Caki2 (cell line): Measurements from ENCODE around the gene HAP1. TPM values are rescaled to one million over a fixed set of nuclear protein-coding genes. Genes with fewer than 3 reads are reported as not detected.
A peak's percentile ranks its signal among the peaks of the same experiment; 100 is the strongest.
"Not testable (repeated sequence)": the region's sequence is repeated elsewhere in the genome, so short reads cannot be mapped to it uniquely, and the experiment has no call there.

ENCODE experiments used
- DNase-seq: peaks from one replicate; pipeline ENCODE4 v3.0.0-alpha.2; 2015; ENCODE audit warnings: low read depth
- in situ Hi-C: cut with HindIII; loops from 2 replicates; pipeline ENCODE4 v1.10.0; 2016; ENCODE audit warnings: low sequenced_read_pairs, low pct_unique_long_range_greater_than_20kb, mixed read lengths
- total RNA-seq: library from RNA; depleted of rRNA; stranded (reverse); fragments of >200 nt; shearing (Covaris generic); gene quantifications from 2 replicates; pipeline ENCODE4 v1.2.3, GENCODE V29; 2014; ENCODE audit warnings: low replicate concordance; rRNA removed

Gene HAP1, protein sequence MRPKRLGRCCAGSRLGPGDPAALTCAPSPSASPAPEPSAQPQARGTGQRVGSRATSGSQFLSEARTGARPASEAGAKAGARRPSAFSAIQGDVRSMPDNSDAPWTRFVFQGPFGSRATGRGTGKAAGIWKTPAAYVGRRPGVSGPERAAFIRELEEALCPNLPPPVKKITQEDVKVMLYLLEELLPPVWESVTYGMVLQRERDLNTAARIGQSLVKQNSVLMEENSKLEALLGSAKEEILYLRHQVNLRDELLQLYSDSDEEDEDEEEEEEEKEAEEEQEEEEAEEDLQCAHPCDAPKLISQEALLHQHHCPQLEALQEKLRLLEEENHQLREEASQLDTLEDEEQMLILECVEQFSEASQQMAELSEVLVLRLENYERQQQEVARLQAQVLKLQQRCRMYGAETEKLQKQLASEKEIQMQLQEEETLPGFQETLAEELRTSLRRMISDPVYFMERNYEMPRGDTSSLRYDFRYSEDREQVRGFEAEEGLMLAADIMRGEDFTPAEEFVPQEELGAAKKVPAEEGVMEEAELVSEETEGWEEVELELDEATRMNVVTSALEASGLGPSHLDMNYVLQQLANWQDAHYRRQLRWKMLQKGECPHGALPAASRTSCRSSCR
- not detected in 2 replicates for total RNA-seq

DNA sequence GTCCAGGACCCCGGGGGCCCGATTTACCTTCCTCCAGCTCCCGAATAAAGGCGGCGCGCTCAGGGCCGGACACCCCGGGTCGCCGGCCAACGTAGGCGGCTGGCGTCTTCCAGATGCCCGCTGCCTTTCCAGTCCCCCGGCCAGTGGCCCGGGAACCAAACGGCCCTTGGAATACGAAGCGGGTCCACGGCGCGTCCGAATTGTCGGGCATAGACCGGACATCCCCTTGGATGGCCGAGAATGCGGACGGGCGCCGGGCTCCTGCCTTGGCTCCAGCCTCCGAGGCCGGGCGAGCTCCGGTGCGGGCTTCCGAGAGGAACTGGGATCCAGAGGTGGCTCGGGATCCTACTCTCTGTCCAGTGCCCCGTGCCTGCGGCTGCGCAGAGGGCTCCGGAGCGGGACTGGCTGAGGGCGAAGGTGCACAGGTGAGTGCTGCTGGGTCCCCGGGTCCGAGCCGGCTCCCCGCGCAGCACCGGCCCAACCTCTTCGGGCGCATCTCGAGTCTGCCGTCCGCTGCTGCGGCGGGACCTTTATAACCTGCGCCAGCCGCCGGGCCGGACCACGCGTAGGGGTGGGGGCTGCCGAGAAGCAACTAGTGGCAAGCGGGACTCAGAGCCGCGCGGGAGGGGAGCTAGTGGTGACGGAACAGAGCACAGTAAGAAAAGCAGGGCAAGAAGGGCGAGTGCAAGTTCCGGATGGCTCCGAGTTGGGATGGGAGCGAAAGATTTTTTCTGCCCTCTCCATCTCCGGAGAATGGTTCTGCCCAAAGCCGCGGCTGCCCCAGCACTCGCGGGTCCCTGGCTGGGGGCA, at the start of gene HAP1:
HAP1 (minus strand) TSS at position 505 of the 810 bp plus-strand sequence; CDS start at position 496, 9 bp downstream.
- DNase-seq, result no peak
- in situ Hi-C loops, result no loop called here

DNA sequence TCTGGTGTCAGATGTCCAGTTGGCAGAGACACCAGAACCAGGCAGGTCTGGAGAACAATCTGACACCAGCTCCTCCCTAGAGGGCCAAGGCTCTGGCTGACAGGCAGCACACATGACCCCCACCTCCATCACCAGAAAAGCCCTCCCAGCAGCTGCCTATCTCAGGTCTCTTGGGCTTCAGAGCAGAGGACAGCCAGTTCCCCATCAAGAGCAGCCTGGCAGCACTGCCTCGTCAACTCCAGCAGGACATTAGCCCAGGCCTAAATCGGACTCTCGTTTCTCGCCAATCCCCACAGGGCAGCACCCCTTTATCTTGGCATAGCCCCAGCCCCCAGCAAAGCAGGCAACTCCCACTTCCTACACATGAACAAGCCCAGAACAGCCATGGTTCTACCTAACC, 47.7 kb upstream of the HAP1 start:
- no peak for DNase-seq
- in situ Hi-C loops, result no loop called here

DNA sequence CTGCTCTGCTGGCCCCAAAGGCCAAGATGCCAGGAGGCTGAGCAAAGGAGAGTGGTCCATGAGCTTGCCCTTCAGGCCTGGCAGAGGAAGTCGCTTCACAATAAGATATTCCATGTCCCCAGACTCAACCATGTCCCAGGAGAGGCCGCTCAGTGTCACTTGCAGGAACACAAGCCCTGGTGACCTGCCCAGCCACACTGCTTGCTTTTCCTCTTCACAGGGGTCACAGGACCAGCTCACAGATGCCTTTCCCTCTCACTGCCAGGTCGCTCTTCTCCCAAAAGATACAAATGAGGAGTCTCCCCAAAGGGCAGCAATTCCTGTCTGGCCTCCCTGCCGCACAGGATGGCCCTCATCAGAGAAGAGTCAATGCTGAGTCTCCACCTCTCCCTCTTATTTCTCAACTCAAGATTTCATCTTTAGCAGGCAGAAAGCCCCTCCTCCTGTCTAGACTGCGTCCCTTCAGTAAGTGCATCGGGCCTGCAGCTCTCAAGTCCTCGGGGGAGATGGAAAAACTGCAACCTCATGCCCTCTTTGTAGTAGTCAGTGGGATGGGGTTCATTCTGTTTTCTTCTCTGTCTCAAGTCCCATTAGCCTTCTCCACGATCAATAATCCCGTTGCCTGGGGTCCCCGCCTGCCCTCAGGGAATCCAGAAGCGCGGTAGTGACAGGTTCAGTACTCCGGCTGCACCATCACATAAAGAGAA, 47.1 kb upstream of the HAP1 start:
- in situ Hi-C loops, result no loop called here
- DNase-seq, result no peak

DNA sequence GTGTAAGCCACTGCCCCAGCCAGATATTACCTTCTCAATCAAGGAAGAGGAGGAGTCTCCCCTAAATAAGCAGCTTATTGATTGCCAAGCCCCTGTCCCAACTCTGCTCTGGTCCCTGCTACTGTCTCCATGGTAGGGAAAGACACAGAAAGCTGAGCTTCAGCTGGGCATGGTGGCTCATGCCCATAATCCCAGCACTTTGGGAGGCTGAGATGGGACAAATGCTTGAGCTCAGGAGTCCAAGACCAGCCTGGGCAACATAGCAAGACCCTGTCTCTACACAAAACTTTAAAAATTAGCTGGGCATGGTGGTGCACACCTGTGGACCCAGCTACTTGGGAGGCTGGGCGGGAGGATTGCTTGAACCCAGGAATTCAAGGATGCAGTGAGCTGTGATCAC, 45.5 kb upstream of the HAP1 start:
- no peak for DNase-seq
- in situ Hi-C loops, result no loop called here

DNA sequence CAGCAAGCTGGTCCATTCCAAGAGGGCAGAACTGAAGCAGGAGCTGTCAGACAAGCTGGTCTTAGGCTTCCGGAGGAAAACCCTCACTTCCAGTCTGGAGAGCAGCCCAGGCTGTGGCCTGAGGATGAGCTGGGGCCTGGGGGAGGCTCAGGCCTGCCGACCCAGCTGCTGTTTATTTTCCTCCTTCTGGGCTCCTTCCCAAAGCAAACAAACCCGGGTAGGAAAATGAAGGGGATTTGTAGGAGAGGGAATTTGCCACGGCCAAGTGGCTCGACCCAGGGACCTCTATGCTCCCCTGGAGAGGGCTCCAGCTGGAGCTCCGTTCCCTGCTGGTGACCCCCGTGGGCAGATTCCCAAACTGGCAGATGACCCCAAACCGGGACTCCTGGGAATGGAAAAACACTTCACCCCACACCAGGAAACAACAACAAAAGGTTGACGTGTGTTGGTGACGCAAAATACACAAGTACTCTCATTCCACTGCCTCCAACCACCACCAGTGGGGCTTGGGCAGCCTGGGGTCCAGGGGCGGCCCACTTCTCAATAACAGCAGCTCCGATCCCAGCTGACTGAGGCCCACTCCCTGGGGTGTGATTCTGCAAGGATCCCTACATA, 43.2 kb upstream of the HAP1 start:
- DNase-seq, result peak; percentile 95
- in situ Hi-C loops, result no loop called here

DNA sequence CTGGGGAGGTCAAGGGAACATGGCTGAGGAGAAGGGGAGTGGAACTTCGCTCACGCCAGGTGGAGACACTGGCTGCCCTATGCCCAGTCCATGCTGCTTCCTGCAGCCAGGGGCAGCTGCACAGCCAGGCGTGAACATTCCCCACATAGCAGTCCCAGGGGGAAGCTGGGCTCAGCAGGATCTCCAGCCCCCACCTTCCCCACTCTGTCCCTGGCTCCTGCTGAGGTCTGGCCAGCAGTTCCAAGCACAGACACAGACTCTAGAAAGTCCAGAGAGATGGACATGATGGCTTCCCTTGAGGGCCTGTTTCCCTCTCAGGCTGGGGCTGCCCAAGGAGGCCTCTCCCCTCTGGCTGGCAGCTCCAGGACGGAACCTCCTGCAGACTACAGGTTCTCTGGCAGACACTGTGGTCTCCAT, 42.7 kb upstream of the HAP1 start:
- peak; percentile 84 for DNase-seq

DNA sequence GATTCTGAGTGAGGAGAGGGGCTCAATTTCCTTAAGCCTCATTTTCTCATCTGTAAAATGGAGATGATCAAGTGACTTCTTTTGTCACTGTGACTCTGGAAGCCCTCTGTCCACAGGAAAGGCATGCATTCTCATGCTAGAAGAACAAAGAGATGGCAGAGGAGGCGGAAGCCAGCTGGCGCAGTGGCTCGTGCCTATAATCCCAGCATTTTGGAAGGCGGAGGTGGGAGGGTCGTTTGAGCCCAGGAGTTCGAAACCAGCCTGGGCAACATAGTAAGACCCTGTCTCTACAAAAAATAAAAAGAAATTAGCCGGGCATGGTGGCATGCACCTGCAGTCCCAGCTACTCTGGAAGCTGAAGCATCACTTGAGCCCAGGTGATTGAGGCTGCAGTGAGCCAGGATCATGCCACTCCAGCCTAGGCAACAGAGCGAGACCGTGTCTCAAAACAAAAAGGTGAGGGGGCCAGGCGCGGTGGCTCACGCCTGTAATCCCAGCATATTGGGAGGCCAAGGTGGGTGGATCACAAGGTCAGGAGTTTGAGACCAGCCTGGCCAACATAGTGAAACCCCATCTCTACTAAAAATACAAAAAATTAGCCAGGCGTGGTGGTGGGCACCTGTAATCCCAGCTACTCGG, 41.9 kb upstream of the HAP1 start:
- DNase-seq, in situ Hi-C loops: not testable (repeated sequence)

More for the DNA sequence above, 42.7 kb upstream of the HAP1 start:
- in situ Hi-C loops, result no loop called here

DNA sequence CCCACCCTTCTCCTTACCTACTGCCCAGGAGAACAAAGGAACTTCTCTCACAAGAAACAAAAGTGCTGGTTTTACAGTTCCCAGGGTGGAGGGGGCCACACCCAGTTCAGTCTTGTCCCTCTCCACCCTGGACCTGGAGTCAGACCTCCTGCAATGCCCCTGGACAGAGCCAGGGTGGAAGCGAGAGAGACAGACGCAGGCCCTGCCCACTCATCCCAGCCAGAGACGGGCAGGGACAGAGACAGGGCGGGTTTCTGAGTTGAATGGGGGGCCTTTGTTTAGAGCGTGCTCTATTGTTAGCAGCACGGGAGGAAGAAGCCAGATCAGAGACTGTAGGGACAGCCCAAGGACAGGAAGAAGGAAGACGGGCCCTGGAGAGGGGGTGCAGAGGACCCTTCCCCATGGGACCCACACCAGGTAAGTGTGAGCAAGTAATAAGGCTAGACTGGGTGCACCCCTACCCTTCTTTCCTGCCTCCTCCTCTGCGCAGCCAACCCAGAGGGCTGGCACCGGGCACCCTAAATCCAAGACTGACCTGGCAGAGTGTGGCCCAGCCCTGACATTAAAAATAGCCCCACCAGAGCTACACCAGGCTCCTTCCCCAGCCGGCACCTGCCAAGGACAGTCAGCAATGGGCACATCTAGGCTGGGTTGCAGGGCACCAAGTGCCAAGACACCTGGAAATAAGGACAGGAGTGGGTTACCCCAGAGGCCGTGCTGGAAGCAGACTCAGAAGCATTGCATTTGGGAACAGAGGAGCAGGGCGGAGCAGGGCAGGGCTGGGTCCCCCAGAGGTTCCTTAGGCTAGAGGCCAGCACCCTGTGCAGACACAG, 41.2 kb upstream of the HAP1 start:
- in situ Hi-C loops, result no loop called here
- no peak for DNase-seq

DNA sequence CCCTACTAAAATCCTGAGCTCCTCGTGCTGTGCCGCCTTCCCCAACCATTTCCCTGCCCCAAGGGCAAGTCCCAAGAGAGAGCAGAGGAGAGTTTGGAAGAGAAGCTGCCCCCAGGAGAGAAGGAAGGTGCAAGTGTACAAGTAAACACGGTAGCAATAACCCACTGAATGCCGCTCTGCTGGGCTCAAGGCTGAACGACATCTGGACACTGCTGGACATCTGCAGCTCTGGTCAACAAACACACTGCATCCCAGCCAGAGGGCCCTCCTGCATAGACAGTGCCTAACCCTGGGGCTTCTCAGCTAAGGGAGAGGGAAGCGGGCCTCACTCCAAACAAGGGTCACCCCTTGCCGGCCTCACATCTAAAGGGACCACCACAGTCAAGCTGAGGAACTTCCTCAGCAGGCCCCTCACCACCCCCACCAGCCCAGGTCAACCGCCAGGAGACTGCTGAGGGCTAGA, 39.3 kb upstream of the HAP1 start:
- in situ Hi-C loops, result no loop called here
- DNase-seq, result no peak

DNA sequence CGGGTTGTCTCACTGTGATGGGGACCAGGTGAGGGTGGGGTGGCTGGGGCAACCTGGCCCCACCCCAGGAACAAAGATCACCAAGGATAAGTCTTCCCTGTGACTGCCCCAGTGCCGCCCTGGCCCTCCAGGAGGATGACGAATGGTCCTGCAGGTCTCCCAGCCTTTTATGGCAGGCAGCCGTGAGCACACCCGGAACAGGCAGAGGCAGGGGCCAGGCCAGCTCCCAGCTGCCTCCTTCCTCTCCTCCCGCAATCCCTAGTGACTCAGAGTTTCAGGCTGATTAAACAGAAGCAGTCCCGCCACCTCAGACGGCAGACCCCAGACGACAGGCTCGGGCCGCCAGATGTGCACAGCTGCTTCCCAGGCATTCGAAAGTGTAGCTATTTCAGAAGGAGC, 38.7 kb upstream of the HAP1 start:
- in situ Hi-C loops, result no loop called here
- DNase-seq, result peak; percentile 86

DNA sequence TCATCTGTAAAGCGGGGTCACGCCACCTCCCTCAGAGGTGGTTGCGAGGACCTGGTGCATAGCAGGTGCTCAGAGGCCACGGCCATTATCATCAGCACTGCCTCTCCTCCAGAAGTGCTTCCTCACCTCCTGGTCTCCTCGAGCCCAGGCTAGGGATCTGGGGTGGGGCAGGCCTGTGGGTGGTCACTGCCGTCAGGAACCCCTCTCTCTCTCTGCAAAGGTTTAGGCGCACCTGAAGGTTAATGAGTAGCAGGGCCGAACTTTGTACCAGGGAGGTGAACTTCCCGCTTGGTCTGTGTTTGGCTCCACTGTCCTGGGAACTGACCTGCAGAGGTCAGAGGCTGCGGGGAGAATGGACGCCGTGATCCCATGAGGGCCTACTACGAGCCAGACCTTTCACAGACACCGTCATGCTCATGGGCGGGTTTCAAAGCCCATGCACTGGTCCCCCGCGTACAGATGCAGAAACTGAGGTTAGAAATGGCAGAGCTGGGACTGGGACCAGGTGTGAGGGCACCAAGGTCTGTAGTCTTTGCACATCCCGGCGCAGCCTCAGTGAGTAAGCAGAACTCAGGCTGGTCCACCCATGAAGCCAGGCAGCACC, 38.2 kb upstream of the HAP1 start:
- DNase-seq, result no peak
- in situ Hi-C loops, result no loop called here

DNA sequence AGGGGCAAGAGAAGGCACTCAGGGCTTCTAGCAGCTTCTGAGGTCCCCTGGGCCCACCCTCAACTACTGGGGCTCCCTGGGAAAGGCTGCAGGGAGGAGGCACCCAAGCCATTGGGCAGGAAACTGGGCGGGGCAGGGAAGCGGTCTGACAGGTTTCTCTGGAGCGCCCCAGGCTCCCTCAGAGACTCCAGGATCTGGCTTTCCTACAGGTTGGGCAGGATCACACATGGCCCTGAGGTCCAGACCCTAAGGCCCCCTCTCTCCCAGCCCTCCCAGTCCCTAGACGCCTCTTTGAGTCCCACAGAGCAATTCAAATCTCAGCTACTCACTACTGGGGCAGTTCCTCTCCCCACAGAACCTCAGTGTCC, 37.8 kb upstream of the HAP1 start:
- no peak for DNase-seq
- in situ Hi-C loops, result no loop called here

DNA sequence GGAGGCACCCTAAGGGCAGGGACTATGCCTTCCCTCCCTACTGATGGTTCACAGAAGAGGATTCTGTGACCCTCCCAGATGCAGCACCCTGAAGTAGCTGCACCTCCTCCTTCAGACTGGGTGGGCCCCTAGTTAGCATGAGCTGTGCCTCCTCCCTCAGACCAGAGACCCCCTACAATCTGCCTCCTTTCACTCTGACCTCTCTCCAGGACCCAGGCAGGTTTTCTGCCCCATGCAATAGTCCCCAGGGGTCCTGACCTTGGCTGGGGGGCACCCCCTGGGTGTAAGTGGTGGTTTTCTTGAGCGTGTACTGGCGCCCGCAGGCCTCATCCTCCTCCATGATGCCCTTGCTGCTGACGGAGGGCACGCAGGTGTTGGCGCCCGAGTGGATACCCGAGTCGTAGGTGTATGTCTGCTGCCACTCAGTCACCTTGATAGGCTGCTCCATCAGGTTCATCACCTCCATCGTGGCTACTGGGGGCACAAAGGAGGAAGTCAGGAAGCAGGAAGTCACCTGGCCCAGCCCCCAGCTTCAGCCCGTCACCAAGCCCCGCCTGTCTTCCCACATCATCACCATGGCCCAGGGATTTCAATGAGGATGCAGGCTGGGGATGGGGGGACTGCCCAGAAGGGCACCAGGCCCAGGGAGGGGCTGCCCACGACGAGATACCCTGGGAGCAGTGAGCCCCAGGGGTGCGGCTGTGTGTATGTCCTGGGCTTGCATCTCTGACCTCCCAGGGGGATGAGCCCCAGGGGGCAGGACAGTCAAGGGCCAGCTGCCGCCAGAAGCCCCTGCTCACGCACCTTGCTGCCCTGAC, 37.2 kb upstream of the HAP1 start:
- no peak for DNase-seq
- in situ Hi-C loops, result no loop called here

DNA sequence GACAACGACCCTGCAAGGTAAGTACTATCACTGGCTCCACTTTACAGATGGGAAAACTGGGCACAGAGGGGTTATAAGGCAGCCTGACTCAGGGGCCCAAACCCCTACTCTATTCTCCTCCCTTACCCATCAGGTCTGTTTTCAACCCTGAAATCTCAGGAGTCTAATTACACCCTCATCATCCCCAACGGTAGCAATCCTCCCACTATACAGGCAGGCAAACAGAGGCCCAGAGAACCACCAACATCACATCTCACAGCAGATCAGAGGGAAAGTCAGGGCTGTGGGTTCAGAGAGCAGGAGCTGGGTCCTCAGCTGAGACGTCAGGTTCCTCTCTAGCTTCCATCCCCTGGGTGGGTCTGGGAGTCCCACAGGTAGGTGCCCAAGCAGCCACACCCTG, 35.5 kb upstream of the HAP1 start:
- no peak for DNase-seq
- in situ Hi-C loops, result no loop called here

DNA sequence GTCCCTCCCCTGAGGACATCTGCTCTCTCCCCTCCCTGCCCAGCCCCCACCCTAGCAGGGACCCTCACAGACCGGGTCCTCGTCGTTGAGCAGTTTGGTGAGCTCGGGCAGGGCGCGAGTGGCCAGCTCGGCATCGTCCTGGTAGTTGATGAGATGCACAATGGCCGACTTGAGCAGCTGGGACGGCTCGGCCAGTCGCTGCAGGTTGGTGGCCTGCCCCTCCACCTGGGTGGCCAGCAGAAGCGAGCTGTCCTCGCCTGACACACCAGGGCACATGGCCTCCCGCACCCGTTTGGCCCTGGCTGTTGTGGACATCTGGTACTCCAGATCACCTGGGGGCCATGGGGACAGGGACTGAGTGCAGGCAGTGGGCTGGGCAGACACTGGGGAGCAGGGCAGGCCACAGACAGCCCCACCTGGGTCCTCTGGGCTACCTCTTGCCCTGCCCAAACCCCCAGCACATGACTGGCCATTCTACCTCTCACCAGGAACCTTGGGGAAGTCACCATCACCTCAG, 35.0 kb upstream of the HAP1 start:
- no peak for DNase-seq
- in situ Hi-C loops, result no loop called here
